Stimulated activated CD4-positive, alpha-beta T cell treated with anti-CD3 and anti-CD28 coated beads, TNF-alpha, amount 100 ng/mL, for 48 hours (primary cell): Measurements from ENCODE around the gene SF3B6.
"Not testable (repeated sequence)": the region's sequence is repeated elsewhere in the genome, so short reads cannot be mapped to it uniquely, and the experiment has no call there.

Experiments used
- DNase-seq, 3 donors: peaks; one replicate each; pipeline ENCODE4 v3.0.0-alpha.2; 2020; ENCODE audit warnings: low read depth in 3 of 3

SF3B6 gene

DNA sequence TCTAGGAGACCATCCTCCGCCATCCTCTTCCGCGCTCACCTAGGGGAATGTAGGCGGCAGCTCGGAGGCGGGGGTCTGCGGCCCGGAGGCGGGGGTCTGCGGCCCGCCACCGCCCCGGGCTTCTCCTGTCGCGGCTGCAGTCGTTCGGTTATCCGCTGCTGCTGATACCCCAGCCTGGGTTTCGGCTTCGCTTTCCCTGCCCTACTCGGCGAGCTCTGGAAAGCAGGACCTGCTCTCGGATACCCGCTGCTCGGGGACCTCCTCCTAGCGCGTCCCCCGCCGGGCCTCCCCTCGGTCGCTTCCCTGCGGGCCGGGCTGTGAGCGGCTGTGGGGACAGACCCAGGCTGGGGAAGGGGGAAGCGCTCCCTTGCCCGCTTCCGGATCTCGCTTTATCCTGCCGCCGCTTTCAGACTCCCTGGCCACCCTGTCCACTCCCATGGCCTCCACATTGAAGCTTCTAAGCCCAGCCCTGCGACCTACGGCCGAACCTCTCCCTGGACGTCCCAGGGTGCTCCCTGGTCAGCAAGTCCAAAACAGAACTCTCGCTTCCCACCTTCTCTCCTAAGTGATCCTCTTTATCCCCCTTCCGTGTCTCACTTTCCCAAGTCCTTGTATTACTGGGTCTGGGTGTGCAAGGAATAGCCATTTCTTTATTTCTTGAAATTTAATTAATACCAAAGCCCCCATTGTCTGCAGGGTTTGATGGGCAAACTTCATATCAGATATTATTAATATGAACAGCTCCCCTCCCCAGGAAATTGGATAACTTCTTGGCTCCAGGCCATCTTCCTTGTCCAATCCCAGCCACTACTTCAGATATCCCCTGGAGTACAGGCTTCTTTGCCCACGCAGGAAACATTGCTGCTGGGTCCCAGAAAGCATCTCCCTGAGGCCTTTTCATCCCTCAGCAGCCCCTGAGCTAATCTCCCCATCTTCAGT is 25.8 kb downstream of the SF3B6 start:
- DNase-seq, result peak in 1 of 3 donors; percentile 16

DNA sequence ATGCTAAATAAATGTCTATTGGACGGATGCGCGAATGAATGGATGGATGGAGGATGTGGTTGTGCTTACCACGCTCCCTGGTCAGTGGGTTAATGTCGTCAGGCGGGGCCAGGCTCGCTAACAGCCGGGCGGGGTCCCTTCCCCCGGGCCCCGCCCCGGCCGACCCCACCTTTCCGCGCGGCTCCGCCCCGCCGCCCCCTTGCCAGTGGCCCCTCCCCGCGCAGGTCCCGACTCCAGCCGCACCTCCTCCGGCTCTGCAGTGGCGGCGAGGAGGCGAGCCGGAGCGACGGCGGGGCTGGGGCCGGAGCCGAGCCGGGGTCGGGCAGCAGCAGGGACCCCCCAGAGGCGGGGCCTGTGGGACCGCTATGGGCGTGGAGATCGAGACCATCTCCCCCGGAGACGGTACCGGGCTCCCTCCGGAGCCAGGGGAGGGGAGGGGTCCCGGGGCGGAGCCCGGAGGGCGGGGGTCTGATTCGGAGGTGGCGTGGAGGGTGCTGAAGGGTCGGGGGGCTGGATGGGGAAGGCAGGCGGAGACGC is 26.6 kb downstream of the SF3B6 start, which contains the start of gene FKBP1B:
FKBP1B (plus strand) TSS at position 257 of the 537 bp plus-strand sequence; CDS start at position 366, 109 bp downstream.
- DNase-seq, result peak in 1 of 3 donors; percentile 44

DNA sequence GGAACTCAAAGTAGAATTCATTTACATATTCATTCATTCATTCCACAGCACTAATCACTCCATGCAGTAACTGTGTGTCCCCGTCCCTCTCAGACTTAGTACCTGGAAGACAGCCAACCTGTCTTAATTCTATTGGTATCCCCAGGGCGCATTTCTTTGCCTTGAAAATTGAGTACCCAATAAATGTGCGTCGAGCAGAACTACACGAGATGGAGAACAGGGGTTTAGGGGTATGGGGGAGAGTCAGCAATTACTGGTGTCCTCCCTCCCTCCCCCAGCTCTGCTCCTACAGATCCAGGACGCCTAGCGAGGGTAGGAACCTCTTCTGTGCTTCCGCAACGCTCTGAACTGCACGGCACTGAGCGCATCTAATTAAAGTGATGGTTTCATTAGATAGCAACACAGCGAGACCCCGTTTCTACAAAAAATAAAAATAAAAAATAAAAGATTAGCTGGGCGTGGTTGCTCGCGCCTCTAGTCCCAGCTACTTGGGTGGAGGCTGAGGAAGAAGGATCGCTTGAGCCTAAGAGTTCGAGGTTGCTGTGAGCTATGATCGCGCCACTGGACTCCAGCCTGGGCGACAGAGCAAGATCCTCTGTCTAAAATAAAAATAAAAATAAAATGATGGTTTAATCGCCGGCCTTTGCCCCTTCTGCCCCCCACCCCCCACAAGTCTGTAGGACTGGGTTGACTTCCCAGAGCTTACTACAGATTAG is 27.2 kb downstream of the SF3B6 start:
- no peak for DNase-seq

DNA sequence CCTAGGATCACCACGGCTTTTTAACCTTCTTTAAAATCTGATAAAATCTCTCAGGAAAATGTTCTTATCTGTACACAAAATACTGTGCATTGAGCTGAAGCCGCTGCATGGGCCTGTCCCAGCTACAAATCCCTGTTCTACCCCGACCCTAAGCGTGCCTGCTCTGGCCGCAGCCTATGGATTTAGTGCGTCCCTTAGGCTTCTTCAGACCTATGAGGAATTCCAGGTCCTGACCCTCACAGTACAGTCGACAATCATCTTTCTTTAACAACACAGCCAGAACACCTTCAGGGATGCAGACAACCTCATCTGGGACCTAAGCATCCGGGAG is 28.5 kb downstream of the SF3B6 start:
- no peak for DNase-seq

DNA sequence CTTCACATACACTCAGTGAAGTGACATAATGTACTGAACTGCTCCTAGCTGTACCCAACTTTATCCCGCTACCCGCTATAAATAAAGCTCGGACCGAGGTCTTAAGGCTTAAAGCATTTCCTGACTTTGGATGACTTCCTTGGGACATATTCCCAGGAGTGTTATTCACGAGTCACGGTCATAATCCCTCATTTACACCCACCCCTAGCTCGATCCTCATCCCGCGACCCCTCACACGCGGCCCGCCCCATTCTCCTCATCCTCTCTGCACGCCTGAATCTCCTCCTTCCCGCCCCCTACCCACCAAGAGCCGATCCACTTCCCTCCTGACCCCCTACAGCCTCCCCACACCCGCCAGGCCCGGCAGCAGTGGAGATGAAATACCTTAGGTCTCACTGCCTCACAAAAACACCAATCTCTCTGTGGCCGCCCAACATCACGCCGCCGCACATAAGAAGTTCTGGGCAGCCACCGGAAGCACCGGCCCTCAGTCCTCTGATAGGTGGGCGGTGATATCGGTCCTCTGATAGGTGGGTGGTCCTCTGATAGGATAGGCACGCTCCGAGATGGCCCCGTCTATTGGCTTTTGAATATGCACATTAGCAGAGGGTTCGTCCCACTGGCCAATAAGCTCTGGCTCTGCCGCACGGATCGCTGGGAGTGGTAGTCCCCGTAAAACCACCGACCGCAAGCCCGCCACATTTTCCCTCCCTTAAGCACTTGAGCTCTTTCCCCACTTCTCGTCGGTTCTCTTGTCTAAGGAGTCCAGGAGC is 29.0 kb downstream of the SF3B6 start, which contains the start of gene WDCP:
WDCP (minus strand) TSS at position 462 of the 773 bp plus-strand sequence. CDS start 7,897 bp downstream, outside the sequence.
- DNase-seq, result peak; percentile 83 to 93 (median 89)

DNA sequence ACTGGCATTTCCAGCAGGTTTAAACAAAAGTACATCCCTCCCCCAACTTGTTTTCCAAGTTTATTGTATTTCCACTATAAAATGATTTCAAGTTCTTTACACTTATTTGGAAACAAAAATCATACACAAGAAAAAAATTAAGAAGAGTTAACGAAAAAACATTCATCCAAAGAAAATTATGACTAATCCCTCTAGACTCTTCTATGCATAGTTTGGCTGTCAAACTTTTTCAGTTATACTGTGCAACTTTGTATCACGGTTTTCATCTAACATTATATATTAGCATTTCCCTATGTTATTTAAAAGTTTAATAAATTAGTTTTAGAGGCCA is 29.6 kb downstream of the SF3B6 start:
- DNase-seq, result no peak

DNA sequence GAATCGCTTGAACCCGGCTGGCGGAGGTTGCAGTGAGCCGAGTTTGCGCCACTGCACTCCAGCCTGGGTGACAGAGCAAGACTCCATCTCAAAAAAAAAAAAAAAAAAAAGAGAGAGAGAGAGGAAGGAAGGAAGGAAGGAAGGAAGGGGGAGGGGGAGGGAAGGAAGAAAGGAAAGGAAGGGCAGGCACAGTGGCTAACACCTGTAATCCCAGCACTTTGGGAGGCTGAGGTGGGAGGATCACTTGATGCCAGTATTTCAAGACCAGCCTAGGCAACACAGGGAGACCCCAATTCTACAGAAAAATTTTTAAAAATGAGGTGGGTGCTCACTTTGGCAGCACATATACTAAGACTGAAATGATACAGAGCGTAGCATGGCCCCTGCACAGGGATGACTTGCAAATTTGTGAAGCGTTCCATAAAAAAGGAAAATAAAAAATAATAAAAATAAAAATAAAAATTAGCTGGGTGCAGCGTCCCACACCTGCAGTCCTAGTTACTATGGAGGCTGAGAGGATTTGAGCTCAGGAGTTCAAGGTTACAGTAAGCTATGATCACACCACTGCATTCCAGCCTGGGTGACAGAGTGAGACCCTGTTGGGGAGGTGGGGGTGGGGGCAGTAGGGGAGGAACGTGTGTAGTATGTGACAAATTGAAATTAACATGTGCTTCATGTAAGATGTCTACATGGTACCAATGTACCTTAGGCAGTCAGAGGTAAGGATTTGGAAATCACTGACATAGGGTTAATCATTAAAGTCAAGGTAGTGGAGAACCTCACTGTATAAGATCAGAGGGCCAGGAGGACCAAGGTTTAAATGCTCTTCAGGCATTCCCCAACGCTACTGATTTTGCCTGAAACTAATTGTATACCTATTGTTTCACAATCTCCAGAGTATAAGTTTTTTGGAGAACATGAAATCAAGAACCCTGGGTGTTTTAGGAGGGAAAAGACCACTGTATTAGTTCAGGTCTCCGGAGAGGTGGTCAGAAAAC is 30.3 kb downstream of the SF3B6 start:
- no peak for DNase-seq

DNA sequence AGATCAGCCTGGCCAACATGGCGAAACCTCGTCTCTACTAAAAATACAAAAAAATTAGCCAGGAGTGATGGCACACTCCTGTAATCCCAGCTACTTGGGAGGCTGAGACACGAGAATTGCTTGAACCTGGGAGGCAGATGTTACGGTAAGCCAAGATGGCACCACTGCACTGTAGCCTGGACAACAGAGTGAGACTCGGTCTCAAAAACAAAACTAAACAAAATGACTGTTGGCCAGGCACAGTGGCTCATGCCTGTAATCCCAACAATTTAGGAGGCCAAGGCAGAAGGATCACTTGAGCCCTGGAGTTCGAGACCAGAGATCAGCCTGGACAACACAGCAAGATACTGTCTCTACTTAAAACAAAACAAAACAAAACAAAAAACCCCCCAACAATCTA is 33.0 kb downstream of the SF3B6 start:
- not testable (repeated sequence) for DNase-seq

DNA sequence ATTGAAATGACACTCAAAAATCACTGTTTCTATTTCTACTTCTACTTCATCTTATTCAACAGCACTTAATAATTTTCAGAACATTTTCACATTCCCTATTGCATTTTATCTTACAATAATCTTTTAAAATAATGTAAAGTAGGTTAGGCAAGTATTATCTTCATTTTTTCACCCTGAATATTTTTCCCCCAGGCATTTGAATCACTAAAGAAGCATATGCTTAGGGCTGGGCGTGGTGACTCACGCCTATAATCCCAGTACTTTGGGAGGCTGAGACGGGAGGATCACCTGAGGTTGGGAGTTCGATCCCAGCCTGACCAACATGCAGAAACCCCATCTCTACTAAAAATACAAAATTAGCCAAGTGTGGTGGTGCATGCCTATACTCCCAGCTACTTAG is 35.6 kb downstream of the SF3B6 start:
- DNase-seq, result no peak

DNA sequence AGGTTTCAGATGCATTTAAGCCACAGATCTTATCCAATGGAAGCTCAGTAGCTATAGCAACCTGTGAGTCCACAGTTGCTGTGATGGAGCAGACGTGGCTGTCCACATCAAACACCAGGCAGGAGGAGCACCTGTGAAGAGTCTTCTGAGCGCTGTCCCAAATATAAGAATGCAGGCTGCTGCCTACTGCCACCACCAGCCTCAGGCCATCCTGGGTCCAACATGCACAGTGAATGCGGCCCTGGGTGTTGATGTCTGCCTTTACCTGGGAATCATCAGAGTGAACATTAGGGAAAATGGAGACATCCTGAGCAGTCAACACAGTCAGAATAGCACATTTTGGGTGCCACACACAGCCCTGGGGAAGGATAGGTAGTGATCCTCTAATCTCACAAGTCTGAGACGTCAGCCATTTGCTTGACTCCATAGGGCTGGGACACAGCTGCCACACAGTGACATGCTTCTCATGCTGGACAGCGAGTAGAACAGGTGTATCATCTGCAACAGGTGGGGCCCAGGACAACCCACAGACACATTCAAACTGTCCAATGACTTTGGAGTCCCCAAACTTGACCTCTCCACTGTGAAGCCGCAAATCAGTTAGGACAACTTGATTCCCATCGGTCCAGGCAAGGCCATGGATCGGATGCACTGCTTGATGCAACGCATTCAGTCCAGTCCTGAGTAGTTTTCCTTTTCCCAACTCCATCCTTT is 37.2 kb downstream of the SF3B6 start:
- DNase-seq, result no peak

DNA sequence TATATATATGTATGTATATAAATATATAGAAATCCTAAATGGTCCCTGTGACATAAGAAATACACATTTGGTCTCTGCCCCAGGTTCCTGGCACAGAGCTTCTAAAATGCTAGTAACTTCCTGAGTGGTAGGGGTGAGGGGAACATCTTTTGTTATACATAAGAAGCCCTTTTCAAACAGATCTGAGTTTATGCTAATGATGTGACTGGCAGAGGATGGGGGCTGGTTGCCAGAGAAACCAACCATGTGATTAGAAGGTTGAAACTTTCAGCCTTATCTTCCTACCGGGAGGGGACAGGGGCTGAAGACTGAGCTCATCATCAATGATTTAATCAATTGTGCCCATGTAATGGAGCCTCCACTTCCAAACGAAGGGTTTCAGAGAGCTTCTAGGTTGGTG is 49.9 kb downstream of the SF3B6 start:
- DNase-seq, result no peak

DNA sequence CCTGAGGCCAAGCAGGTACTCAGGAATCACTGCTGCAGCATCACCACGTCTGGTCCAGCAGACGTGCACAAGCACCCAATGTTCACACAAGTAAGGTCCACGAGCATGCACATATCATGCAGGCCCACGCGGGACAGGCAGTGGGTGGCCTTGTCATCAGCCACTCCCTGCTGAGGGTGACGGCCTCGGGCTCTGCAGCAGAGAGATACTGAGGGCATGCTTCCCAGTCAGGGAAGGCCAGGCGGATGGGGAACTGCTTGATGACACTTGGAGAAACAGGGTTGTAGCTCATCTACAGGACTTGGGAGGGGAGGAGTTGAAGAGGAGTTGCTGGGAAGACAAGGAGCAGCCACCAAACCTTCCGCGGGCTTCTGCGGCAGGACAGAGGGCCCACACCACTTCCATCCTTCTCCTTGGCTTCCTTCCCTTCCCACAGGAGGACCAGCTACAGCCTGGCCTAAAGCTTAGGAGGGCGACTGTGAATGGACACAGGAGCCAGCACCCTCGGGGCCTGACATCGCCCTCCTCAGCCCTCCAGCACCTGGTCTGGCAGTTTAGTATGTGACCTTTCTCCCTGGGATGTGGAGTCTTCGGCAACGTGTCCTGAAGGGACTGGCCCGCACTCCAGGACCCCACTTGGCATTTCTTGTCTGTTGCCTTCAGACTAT is 51.0 kb downstream of the SF3B6 start:
- no peak for DNase-seq

DNA sequence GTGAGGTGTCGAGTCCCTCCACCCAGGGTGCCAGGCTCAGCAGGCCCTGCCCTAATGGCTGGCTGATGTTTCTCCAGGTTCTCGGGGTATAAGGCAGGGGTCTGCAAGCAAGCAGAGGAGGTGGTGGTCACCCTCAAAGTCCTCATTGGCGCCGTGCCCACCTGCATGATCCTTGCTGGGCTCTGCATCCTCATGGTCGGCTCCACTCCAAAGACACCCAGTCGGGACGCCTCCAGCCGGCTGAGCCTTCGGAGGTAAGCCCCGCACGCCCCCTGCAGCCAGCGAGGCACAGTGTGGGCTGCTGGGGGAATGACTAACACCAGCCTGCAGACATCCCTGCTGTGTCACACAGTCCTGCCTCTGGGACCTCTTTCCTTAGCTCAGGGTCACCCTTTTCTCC is 52.1 kb downstream of the SF3B6 start:
- DNase-seq, result no peak

DNA sequence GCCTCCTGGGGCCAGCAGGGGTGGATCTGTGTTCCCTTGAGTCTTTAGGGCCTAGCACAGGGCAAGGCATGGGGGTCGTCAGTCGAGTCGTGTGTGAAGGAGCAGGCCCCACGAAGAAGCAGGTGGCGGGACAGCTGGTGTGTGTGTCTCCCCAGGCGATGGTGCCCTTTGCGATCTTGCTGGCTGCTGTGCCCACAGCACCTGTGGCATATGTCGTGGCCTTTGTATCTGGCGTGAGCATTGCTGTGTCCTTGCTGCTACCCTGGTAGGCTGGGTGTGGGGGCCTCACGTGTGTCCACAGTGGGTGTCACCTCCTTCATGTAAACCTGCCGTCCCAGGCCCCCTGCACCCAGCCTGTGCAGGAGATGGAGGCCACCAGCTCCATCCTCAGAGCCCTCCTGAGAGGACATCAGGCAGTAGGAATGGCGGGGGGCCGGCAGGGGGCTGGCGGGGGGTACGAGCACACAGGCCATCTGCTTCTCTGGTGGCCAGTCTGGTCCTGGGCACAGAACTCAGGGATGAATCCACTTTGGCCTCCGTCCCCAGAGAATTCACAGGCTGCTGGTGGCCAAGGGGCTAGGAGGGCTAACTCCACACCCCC is 53.1 kb downstream of the SF3B6 start:
- no peak for DNase-seq

DNA sequence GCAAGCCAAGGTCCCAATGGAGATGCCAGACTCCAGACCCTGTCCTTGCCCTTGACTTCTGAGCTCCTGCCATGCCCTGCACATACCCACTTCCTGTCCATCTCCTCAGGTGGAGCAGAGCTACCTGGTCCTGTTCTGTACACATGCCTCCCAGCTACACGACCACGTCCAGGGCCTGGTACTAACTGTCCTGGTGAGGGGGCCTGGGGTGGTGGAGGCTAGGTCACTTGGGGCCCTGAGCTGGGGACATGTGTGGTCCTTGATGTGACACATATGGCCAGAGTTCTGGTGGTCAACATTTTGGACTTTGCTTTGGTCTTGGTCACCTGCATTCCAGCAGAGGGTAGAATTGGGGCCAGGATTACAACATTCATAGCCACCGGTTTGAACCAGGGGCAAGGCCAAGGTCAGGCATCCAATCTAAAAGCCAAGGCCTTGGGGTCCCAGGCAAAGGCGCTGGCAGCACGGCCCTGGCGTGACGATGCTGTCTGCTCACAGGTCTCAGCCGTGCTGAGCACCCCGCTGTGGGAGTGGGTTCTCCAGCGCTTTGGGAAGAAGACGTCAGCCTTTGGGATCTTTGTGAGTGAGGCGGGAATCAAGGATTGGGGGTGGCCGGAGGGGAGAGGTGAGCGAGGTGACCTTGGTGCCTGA is 53.7 kb downstream of the SF3B6 start:
- no peak for DNase-seq

DNA sequence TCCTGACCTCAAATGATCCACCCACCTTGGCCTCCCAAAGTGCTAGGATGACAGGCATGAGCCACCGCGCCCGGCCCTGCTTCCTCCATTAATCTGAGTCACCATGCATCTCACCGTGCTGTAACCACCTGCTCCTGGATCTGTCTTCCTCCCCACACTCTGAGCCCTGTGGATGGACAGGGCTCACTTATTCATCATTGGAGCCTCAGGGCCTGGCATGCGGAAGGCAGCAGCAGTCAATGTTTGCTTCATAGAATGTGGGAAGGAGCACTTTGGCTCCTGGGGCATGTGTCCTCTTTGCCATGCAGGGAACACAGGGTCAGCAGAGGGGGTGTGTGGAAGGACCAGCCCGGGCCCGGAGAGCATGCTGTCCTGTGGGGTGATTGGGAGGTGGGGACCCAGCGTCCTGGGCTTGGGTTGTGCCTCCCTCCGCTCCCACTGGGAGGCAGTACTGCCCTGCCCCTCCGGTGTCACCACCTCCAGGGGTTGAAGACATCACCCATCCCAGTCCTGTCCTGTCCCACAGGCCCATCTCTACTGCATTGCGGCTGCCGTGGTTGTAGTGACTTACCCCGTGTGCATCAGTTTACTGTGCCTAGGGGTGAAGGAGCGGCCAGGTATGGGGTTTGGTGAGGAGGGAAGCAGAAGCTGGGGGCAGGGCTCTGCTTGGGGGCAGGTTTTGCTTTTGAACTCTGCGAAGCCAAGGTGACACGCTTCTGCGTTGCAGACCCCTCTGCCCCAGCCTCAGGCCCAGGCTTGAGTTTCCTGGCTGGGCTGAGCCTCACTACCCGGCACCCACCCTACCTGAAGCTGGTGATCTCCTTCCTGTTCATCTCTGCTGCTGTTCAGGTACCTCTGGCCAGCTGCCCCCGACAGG is 54.8 kb downstream of the SF3B6 start:
- peak in 1 of 3 donors; percentile 6 for DNase-seq

DNA sequence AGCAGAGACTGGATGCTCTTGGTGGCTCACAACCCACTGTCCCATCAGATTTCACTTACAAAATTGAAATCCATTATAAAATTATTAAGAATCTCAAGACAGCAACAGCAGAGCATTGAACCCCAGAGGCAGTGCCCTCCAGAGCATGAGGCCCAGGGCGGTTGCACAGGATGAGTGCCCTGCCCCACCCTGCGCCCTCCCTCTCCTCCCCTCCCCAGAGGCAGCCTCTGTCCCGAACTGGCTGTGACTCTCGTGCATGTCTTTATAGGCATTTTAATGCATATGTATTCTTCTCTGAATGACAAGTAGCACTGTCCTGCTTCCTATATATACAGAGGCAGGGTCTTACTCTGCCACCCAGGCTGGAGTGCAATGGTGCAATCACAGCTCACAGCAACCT is 55.9 kb downstream of the SF3B6 start:
- no peak for DNase-seq

DNA sequence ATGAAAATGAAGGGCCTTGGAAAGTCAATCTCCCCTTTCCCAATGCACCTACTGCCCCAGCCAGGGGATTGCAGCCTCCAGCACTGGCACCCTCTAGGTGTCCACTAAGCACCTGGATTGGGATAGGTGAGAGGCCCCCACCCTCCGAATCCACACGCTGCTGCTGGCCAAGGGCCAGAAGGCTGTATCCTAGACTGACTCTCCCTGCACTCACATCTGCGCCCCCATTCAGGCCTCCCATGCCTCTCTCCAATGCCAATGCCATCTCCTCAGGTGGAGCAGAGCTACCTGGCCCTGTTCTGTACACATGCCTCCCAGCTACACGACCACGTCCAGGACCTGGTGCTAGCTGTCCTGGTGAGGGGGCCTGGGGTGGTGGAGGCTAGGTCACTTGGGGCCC is 56.4 kb downstream of the SF3B6 start:
- no peak for DNase-seq
